ENCODE data around the gene CBX5. TPM values are rescaled to one million over a fixed set of nuclear protein-coding genes. Genes with fewer than 3 reads are reported as not detected.
"Not testable (repeated sequence)": the region's sequence is repeated elsewhere in the genome, so short reads cannot be mapped to it uniquely, and the experiment has no call there.

The CBX5 gene
- polyA plus RNA-seq, 1 donor from 2014 or later: 57.1 TPM

DNA sequence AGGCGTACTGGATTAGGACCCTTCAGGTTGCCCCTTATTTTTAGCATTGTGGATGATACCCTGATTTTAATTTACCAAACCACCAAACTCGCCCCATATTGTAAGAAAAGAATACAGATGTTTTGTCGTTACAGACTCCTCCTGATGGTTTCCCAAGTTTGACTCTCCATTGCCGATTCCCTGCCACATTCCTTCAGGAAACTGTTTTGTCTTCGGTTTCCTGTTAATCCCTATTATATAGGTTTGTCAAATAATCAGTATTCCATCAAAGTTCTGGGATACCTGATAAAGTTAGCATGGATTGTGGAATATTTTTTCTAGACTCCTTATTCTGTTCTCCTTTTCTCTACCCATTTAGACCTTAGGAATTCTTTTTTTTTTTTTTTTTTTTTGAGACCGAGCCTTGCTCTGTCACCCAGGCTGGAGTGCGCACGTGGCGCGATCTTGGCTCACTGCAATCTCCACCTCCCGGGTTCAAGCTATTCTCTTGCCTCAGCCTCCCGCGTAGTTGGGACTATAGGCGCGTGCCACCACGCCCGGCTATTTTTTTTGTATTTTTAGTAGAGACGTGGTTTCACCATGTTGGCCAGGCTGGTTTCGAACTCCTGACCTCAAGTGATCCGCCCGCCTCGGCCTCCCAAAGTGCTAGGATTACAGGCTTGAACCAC is 45.7 kb upstream of the CBX5 start:
- not testable (repeated sequence) for H3K27me3 ChIP-seq (ENCODE audit: insufficient read depth, low read depth, low read length); H3F3A ChIP-seq (ENCODE audit: insufficient read depth, low read length, poor library complexity, severe bottlenecking); H3K9me2 ChIP-seq (ENCODE audit: insufficient read depth, low read length); H4K20me1 ChIP-seq (ENCODE audit: insufficient read depth); H3K9me3 ChIP-seq (ENCODE audit: low read length); H3K36me3 ChIP-seq (ENCODE audit: insufficient read depth, low read length)
- Histone ChIP-seq H3K9ac (ENCODE audit: low read length) (peak overlapping the region; percentile 79), H3K27ac (ENCODE audit: low read length) (peak overlapping the region; percentile 77), H2AFZ (ENCODE audit: low read depth, low read length) (peak overlapping the region; percentile 53), H3K4me3 (ENCODE audit: low read length) (peak overlapping the region; percentile 72), H3K4me2 (ENCODE audit: low read length) (peak overlapping the region; percentile 98), H3K79me2 (replicated peaks; ENCODE audit: insufficient read depth, low read length) (peaks cover 18% of the 10 kb centered on the region)
- TF ChIP-seq EP300 (conservative IDR thresholded peaks at IDR 0.05; ENCODE audit: poor library complexity, severe bottlenecking): peak; percentile 6
- peak; percentile 21 for TF ChIP-seq RAD21 (conservative IDR thresholded peaks at IDR 0.05)

DNA sequence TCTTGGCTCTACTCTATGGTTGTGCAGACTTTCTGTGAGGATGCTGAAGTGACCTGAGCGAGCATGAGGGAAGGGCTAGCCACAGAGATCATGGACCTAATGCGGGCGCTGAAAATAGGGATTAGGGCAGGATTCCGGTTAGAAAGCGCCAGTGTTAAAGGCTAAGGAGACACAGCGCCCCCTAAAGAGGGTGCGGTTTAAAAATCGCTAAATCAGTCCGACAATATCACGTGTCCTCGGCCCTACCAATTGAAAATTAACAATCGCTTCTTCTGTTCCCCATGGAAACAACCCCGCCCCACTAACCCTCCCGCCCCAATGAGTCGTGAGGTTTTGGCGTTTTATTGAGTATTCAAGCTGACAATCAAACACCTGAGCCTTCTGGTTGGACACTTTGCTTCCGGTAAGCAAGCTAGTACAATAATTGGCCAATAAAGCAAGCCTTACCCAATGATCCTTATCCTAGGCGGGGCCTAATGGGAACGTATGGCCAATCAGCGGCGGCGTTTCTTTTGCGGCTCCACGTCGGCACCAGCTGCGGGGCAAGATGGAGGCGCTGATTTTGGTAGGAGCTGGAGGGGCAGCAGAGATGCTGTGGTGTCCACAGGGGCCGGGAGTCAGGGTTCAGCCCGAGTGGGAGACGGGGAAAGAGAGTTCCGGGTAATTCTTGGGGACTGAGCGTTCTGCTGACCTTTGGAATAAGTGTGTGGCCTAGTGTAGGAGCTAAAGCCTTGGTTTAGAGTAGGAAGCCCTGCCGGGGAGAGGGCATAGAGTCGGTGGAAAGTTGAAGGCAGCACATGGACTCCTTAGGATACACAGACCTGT is 44.9 kb upstream of the CBX5 start, which contains the start of gene COPZ1:
Gene COPZ1, plus strand, starts transcription at position 515 of the 825 bp plus-strand sequence. Its CDS starts 33 bp downstream, at position 548.
- no peaks in the 10 kb centered on the region for H3K27me3 ChIP-seq (ENCODE audit: insufficient read depth, low read depth, low read length)
- H3K79me2 ChIP-seq (replicated peaks; ENCODE audit: insufficient read depth, low read length): peaks cover 14% of the 10 kb centered on the region
- peak within 1 kb of the TSS; percentile 100 for H2AFZ ChIP-seq (ENCODE audit: low read depth, low read length)
- TF ChIP-seq MXI1 (conservative IDR thresholded peaks at IDR 0.05; ENCODE audit: poor library complexity, severe bottlenecking) (peak; percentile 86), EZH2 (IDR thresholded peaks at IDR 0.05; ENCODE audit: borderline replicate concordance, insufficient read depth, low read length, poor library complexity, severe bottlenecking) (no peak), CTCF (IDR thresholded peaks at IDR 0.05; ENCODE audit: poor library complexity, severe bottlenecking) (peak; percentile 92), REST (IDR thresholded peaks at IDR 0.05; ENCODE audit: borderline replicate concordance) (peak; percentile 72), TAF1 (IDR thresholded peaks at IDR 0.05; ENCODE audit: low read depth) (peak; percentile 92), EP300 (conservative IDR thresholded peaks at IDR 0.05; ENCODE audit: poor library complexity, severe bottlenecking) (peak; percentile 51), POLR2AphosphoS5 (IDR thresholded peaks at IDR 0.05) (peak; percentile 91), SMC3 (conservative IDR thresholded peaks at IDR 0.05; ENCODE audit: poor library complexity) (peak; percentile 52), RAD21 (conservative IDR thresholded peaks at IDR 0.05) (peak; percentile 50)
- H3K36me3 ChIP-seq (ENCODE audit: insufficient read depth, low read length): no peaks in the 10 kb centered on the region
- no peaks in the 10 kb centered on the region for H3K9me2 ChIP-seq (ENCODE audit: insufficient read depth, low read length)
- no peaks in the 10 kb centered on the region for H4K20me1 ChIP-seq (ENCODE audit: insufficient read depth)
- H3K4me3 ChIP-seq (ENCODE audit: low read length): peak within 1 kb of the TSS; percentile 72
- peak within 1 kb of the TSS; percentile 79 for H3K9ac ChIP-seq (ENCODE audit: low read length)
- peak within 1 kb of the TSS; percentile 98 for H3K4me2 ChIP-seq (ENCODE audit: low read length)
- no peaks in the 10 kb centered on the region for H3K9me3 ChIP-seq (ENCODE audit: low read length)
- no peaks in the 10 kb centered on the region for H3F3A ChIP-seq (ENCODE audit: insufficient read depth, low read length, poor library complexity, severe bottlenecking)
- H3K27ac ChIP-seq (ENCODE audit: low read length): peak within 1 kb of the TSS; percentile 77

Measured in neural cell (in vitro differentiated cells).